ENCODE results near the gene MRPL48. TPM values are rescaled to one million over a fixed set of nuclear protein-coding genes. Genes with fewer than 3 reads are reported as not detected.

The MRPL48 gene
- total and polyA plus RNA-seq, 10 of the 15 experiments (the other 5 are each of a cell fraction or from before 2014, with no cell fraction given), result 46.7 to 159 (median 83.4) TPM

GRCh38 chr11:73760679-73761402 lies 26.8 kb upstream of the MRPL48 start, which contains the start of gene RAB6A (continued):
- no peak for TF ChIP-seq IRF5 (IDR thresholded peaks at IDR 0.05; ENCODE audit: borderline replicate concordance)
- TF ChIP-seq SRF (IDR thresholded peaks at IDR 0.05; ENCODE audit: low read depth in 2 of 2, low read length in 2 of 2), result peak in 1 of 2 experiments; percentile 63; a peak in 1 of 4 replicates
- TF ChIP-seq CEBPZ (IDR thresholded peaks at IDR 0.05; ENCODE audit: low read depth, low read length), result no peak
- TF ChIP-seq BCL11A (IDR thresholded peaks at IDR 0.05; ENCODE audit: low read depth, low read length), result no peak
- no peak for TF ChIP-seq IRF4 (IDR thresholded peaks at IDR 0.05; ENCODE audit: low read depth, low read length)
- TF ChIP-seq ELK1 (IDR thresholded peaks at IDR 0.05; ENCODE audit: low read depth, low read length), result peak; percentile 72; the same call in 1 of the 2 replicates
- peak; percentile 54 for TF ChIP-seq NR2F1 (conservative IDR thresholded peaks at IDR 0.05)
- TF ChIP-seq MXI1 (IDR thresholded peaks at IDR 0.05; ENCODE audit: low read depth, low read length), result peak; percentile 76
- TF ChIP-seq PAX8 (IDR thresholded peaks at IDR 0.05), result no peak
- TF ChIP-seq MYB (IDR thresholded peaks at IDR 0.05; ENCODE audit: borderline replicate concordance, low read depth, low read length), result no peak
- TF ChIP-seq BRCA1 (IDR thresholded peaks at IDR 0.05; ENCODE audit: low read depth, low read length), result no peak
- TF ChIP-seq EGR1 (IDR thresholded peaks at IDR 0.05; ENCODE audit: borderline replicate concordance in 1 of 2, low read depth in 2 of 2, low read length in 2 of 2), result peak in 1 of 2 experiments; percentile 88; a peak in 1 of 3 replicates
- TF ChIP-seq IRF3 (IDR thresholded peaks at IDR 0.05), result peak; percentile 82
- peak; percentile 91 for TF ChIP-seq CREM (IDR thresholded peaks at IDR 0.05; ENCODE audit: low read depth)
- TF ChIP-seq SMAD5 (IDR thresholded peaks at IDR 0.05; ENCODE audit: low read depth), result peak; percentile 58; the same call in 1 of the 2 replicates
- TF ChIP-seq HDGF (IDR thresholded peaks at IDR 0.05), result peak; percentile 79
- no peak for TF ChIP-seq NFXL1 (IDR thresholded peaks at IDR 0.05; ENCODE audit: borderline replicate concordance)
- TF ChIP-seq EZH2 (IDR thresholded peaks at IDR 0.05; ENCODE audit: borderline replicate concordance, control insufficient read depth, low read depth, low read length), result no peak
- TF ChIP-seq USF1 (IDR thresholded peaks at IDR 0.05; ENCODE audit: borderline replicate concordance, extremely low read length, insufficient read depth, low read depth, low read length), result no peak
- peak; percentile 94 for TF ChIP-seq ATF7 (IDR thresholded peaks at IDR 0.05; ENCODE audit: low read depth)
